Right lobe of liver (tissue), 4 donors: ENCODE measurements around the gene EPHB3.

Experiments
- POLR2A ChIP-seq: fragments of 450-650 bp; IDR thresholded peaks from one replicate; pipeline ENCODE4 v1.6.1; 2017; ENCODE audit warnings: antibody characterized with exemption, mild to moderate bottlenecking
- TF ChIP-seq, protein P1 (sequence below), 4 donors: fragments of 200-600 bp in 3 of 4; fragments of 450-650 bp in 1 of 4; IDR thresholded peaks; one replicate each; pipeline versions ENCODE4 v1.5.1 to v1.8.0; 2016 to 2022; ENCODE audit warnings: antibody characterized with exemption in 4 of 4, mild to moderate bottlenecking in 2 of 4
- donor health status: DM: no; HTN: no; CAD: no.
- donor health status: DM: no; HTN: no; CAD: no.
- donor health status: DM: no; HTN: yes; CAD: no.

DNA sequence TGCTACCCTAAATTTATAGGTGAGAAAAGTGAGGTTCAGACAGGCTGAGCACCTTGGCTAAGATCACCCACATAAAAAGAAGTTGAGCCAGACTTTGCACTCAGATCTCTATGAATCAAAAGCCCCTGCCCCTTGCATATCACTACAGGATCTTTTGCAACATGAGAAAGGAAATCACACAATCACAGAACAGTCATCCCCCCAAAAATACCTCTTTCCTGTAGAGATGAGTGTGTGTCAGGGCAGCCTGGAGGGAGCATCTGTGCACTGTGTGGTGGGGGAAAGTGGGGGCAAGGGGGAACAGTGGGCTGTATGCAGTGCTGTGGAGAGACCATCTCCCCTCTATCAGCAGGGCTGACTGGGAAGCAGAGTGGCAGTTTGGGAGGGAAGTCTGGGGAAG lies 46.6 kb downstream of the EPHB3 start:
- TF ChIP-seq, protein P1, sequence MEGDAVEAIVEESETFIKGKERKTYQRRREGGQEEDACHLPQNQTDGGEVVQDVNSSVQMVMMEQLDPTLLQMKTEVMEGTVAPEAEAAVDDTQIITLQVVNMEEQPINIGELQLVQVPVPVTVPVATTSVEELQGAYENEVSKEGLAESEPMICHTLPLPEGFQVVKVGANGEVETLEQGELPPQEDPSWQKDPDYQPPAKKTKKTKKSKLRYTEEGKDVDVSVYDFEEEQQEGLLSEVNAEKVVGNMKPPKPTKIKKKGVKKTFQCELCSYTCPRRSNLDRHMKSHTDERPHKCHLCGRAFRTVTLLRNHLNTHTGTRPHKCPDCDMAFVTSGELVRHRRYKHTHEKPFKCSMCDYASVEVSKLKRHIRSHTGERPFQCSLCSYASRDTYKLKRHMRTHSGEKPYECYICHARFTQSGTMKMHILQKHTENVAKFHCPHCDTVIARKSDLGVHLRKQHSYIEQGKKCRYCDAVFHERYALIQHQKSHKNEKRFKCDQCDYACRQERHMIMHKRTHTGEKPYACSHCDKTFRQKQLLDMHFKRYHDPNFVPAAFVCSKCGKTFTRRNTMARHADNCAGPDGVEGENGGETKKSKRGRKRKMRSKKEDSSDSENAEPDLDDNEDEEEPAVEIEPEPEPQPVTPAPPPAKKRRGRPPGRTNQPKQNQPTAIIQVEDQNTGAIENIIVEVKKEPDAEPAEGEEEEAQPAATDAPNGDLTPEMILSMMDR (IDR thresholded peaks at IDR 0.05): no peak
- no peak for TF ChIP-seq POLR2A
